PFSK-1 (cell line): ENCODE results near the gene IL15RA.

Experiments used
- POLR2AphosphoS5 ChIP-seq: IDR thresholded peaks from 2 replicates; pipeline ENCODE4 v1.6.1; 2012; ENCODE audit warnings: low read depth, mild to moderate bottlenecking, control low read depth, low read length, moderate library complexity
- REST ChIP-seq, 2 experiments: IDR thresholded peaks; 2 replicates each; pipeline versions ENCODE4 v1.6.1 to v1.8.0; 2011 to 2012; ENCODE audit warnings: low read depth in 2 of 2, low read length in 2 of 2, control low read depth in 1 of 2, inconsistent platforms in 1 of 2, mild to moderate bottlenecking in 1 of 2, moderate library complexity in 1 of 2; ENCODE audit not compliant: insufficient read depth in 1 of 2
- SIN3A ChIP-seq: IDR thresholded peaks from 2 replicates; pipeline ENCODE4 v1.6.1; 2012; ENCODE audit warnings: mild to moderate bottlenecking, low read length, moderate library complexity, borderline replicate concordance; ENCODE audit not compliant: insufficient read depth
- TAF1 ChIP-seq: IDR thresholded peaks from 2 replicates; pipeline ENCODE4 v1.6.1; 2012; ENCODE audit warnings: low read length, control low read depth, borderline replicate concordance; ENCODE audit not compliant: insufficient read depth

GRCh38 chr10:5985029-5985428 lies 7.7 kb upstream of the IL15RA start:
- TF ChIP-seq TAF1 (no peak), POLR2AphosphoS5 (no peak), REST (IDR thresholded peaks at IDR 0.05; ENCODE audit: insufficient read depth in 1 of 2, low read depth in 2 of 2, low read length in 2 of 2) (no peak), SIN3A (no peak)
